GM20000 (cell line): ENCODE results near the gene DGLUCY.

Source experiments
- DNase-seq: peaks from one replicate; pipeline ENCODE4 v3.0.0; 2012; ENCODE audit warnings: low spot score
- CTCF ChIP-seq: IDR thresholded peaks from 2 replicates; pipeline ENCODE4 v1.5.1; 2012; ENCODE audit warnings: mild to moderate bottlenecking, control low read depth; ENCODE audit errors: extremely low read depth, missing control alignments

The DGLUCY gene

GRCh38 chr14:91204657-91205056 lies 90.8 kb downstream of the DGLUCY start:
- no peak for TF ChIP-seq CTCF
- no peak for DNase-seq

- DNase-seq, result no peak
- TF ChIP-seq CTCF, result no peak
Observed at GRCh38 chr14:91205459-91205858, 91.6 kb downstream of the DGLUCY start.

- TF ChIP-seq CTCF, result no peak
- DNase-seq, result no peak
Observed at GRCh38 chr14:91207008-91207407, 93.1 kb downstream of the DGLUCY start.

GRCh38 chr14:91211017-91211416 lies 97.1 kb downstream of the DGLUCY start:
- no peak for TF ChIP-seq CTCF
- no peak for DNase-seq

GRCh38 chr14:91214306-91214705 lies 100.4 kb downstream of the DGLUCY start:
- DNase-seq, result no peak
- TF ChIP-seq CTCF, result no peak

- no peak for TF ChIP-seq CTCF
- no peak for DNase-seq
Observed at GRCh38 chr14:91215381-91215780, 101.5 kb downstream of the DGLUCY start.

- no peak for DNase-seq
- TF ChIP-seq CTCF, result no peak
Observed at GRCh38 chr14:91216731-91217226, 102.9 kb downstream of the DGLUCY start.
